Right ventricle myocardium inferior (tissue), 1 donor: ENCODE results near the gene OVOL1. TPM values are rescaled to one million over a fixed set of nuclear protein-coding genes. Genes with fewer than 3 reads are reported as not detected.

Experiments
- ATAC-seq: fragments of 200-7000 bp; cut with Tn5 transposase; one replicate; pipeline ENCODE4 v1.9.1; 2020; ENCODE audit warnings: mild to moderate bottlenecking, moderate library complexity
- DNase-seq: peaks from one replicate; pipeline ENCODE4 v3.0.0; 2021; ENCODE audit errors: missing footprints
- intact Hi-C: fragments of 100-400 bp; cut with DNase I; formaldehyde crosslinking; loops from one replicate; pipeline ENCODE4 v1.11.0; 2022
- total RNA-seq: library from RNA; stranded (reverse); fragmentation: NEBNext Ultra II Directional; extraction: Animal tissue kit (Norgen Biotek cat#: 25700); gene quantifications from one replicate; pipeline ENCODE4 v1.2.1, GENCODE V29; 2021
- donor health status: DM: no; HTN: yes; CAD: no; lungs with severe emphysema.

OVOL1 gene
- total RNA-seq, 1 donor from 2014 or later: not detected

DNA sequence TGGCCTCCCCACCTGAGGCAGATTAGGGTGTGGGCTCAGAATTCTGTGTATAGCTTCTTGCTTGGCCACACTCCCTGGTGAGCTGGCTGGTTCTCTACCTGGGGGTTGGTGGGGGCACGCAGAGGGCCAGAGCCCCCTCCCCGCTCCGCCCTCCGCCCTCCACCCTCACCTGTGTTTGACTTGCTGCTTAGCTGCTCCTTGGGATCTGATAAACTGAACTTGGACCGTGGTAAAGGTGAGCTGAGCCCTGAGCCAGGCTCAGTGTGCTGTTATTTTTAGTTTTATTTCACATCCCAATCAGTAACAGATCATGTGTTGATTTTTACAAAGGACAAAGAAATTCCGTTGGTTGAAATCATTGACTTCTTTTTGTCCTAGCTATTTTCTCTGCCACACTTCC, 2.0 kb downstream of the OVOL1 start:
- ATAC-seq: no peak
- no peak for DNase-seq
- intact Hi-C loops: no loop called here

DNA sequence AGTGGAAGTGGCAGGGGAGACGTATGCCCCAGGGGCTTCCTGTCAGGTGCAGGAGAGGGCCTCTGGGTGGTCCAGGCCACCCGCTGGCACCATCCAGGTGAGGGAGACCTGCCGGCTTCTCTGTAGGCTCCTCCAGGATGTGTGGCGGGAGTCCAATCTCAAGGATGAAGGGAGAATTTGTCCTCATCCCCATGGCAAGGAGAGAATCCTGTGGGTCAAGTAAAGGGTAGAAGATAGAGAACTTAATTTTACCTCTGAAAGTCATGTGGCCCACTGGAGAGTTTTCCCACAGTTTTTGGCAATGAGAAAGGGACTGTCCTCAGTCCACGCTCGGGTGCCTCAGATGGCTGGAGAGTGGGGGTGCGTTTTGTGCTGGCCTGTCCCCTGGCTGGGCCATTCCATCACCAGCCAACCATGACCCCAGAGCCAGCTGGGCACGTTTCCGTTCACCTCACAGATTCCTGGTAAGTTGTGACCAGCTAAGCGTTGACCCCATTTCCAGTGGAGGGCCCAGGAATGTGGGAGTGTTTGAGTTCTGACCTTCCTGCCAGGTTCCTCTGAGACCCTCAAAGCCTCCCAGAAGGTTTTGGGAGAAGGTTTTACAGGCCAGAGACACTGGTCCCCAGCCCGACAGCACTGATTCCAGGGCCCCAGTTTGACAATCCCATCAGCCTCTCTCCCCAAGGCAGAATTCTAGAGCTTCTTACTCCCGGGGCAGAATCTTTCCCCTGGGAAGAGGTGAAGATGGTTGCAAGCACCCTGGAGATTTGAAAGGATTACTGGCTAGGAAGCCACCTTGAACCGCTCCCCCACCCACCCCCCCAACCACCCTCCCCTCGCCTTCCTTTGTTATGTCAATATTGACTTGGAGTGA, 2.6 kb downstream of the OVOL1 start:
- DNase-seq (no peak), ATAC-seq (no peak)
- intact Hi-C loops: no loop called here

DNA sequence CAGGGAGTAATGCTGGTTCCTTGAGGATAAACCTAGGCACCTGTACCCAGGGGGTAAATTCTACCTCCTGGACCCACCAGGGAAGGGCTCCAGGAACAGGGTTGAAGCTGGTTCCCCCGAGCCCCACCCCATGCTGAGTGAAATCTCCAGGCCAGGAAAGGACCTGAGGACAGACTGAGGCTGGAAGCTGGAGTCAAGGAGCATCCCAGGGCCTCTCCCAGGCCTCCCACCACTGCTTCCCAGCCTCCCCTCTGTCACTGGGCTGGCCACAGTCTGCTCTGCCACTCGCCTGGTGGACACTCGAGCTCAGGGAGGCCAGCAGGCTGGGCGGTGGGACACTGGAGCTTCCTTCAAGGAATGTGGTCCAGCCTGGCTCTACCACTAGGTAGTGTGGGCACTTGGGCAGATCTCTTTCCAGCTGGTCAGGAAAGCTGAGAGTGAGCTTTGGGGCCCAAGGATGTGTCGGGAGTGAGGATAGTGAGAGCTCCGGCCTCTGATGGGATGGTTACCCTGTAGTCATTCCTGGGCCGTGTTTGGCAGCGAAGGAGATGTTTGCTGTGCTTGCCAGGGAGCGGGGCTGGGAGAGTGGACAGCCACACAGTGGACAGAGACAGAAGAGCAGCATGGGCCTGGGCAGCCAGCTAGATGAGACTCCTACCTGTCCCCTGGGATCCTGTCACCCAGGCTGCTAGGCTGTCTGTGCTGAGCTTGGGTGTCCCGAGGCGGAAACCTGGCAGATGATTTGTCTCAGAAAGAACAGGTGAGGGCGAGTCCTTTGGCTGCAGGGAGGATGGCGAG, 3.4 kb downstream of the OVOL1 start:
- ATAC-seq: no peak
- intact Hi-C loops: no loop called here
- DNase-seq: no peak

DNA sequence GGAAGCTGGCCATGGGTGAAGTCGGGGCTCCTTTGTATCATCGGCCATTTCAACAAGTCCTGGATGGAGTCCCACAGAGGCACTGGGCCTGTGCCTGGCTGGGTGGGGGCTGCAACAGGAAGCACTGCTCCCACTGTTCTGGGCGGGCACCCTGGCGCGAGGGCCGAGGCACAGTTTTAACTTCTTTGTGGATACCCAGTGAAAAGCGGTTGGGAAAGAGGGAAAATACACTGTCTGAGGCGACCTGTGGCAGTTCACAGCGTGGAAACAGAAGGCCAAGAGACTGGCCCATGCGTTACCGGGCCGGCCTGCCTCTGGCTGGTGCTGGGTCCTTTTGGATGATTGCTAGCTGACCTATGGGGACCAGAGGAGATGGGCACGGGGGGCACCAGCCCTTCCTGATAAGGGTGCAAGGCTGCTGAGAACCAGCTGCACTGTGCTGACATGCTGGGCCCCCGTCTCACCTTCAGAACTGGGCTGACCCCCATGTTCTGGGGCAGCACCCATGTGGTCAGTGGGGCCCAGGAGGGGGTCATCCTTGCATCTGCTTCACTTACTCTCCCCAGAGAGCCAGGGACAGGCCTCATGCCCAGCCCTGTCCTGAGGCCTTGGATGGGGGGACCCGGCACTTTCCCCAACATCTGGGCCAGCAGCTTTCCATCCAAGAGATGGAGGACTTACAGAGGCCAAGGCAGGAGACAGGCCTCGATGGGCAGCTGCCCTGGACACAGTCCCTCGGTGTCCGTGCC, 4.2 kb downstream of the OVOL1 start:
- intact Hi-C loops: no loop called here
- DNase-seq (no peak), ATAC-seq (no peak)

DNA sequence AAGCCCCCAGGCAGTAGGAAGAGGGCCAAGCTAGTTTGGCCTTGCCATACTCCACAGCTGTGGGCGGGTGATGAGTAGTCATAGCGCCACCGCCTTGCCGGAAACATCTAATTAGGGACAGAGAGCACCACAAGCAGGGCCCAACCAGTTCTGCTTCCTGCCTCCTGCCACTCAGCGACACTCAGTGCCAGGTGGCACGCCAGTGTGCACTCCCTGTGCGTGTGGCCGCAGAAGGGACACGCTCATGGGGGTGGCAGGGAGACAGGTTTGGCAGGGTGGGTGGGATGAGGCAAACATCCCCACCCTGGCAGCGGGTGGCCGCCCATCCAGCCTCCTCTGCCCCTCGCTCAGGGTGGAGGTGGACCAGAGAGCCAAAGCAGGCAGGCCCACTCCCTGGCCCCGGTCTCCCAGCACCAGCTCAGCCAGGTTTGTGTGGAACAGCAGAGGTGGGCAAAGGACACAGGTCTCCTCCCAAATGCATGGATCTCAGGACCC, 4.9 kb downstream of the OVOL1 start:
- intact Hi-C loops: no loop called here

DNA sequence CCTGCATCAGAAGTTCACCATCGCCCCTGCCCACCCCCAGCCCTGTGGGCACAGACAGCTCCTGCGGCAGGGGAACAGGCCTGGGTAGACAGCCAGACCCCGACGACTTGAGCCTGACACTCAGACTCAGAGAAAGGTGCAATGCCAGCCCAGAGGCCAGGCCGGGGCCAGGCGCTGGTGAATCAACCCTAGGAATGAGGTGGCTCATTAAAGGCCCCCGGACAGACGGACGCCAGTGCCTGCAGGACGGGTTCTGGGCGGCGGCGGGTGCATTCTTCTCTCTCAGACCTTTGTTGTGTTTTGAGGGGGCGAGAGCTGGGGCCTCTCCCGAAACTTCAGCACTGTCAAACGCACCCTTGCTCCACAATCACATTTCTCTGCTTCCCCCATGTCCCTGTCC, 5.6 kb downstream of the OVOL1 start:
- no peak for ATAC-seq
- DNase-seq: no peak
- intact Hi-C loops: no loop called here

More for the DNA sequence above, 4.9 kb downstream of the OVOL1 start:
- no peak for ATAC-seq
- peak; percentile 20 for DNase-seq

DNA sequence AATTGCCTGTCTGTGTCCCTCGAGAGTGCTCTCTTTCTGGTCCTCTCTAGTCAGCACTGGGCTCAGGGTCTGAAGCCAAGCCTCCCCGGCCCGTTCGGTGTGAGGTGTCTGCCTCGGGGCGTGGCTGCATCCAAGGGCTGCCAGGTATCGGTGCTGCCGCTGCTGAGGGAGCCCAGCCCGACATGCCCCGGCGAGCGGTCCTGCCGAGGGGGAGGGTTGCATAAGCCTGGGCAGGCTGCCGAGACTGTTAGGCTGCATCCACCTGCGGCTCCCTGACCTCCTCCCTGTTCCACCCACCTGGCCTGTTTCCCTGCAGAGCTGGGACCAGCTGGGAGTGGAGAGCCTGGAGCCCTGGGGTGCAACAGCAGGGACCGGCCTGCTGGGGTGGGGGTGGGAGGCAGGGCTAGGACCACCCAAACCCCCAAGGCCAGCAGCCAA, 6.3 kb downstream of the OVOL1 start:
- intact Hi-C loops: no loop called here
- ATAC-seq (no peak), DNase-seq (no peak)

DNA sequence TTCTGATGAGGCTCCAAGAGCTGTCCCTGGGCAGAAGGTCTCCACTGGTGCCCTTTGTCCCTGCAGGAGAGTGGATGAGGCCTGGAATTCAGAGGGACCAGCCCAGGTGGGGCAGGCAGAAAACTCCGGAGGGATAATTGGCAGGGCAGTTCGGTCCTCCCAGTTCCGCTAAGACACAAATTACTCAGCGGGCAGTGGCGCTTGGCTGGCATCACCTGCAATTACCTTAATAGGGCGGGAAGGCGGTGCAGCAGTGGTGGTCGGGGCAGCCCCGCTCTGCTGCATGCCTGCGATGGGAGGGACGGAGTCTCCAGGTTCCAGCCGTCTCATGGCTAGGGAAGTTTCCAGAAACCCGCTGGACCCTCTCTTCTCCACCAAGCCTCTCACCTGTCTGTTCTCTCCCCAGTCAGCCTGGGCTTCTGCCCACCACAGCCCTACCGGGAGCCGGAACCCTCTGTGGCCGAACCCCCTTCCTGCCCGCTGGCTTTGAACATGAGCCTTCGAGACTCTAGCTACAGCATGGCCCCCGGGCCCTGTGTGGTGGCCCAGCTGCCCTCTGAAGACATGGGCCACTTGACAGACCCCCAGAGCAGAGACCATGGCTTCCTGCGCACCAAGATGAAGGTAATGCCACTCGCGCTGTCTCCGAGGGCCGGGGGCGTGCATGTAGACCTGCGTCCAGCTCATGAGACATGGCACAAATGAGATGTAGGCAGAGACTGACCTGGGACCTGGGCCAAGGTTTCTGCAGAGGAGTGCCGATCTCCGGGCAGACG, 7.0 kb downstream of the OVOL1 start:
- intact Hi-C loops: no loop called here
- ATAC-seq: no peak
- no peak for DNase-seq

DNA sequence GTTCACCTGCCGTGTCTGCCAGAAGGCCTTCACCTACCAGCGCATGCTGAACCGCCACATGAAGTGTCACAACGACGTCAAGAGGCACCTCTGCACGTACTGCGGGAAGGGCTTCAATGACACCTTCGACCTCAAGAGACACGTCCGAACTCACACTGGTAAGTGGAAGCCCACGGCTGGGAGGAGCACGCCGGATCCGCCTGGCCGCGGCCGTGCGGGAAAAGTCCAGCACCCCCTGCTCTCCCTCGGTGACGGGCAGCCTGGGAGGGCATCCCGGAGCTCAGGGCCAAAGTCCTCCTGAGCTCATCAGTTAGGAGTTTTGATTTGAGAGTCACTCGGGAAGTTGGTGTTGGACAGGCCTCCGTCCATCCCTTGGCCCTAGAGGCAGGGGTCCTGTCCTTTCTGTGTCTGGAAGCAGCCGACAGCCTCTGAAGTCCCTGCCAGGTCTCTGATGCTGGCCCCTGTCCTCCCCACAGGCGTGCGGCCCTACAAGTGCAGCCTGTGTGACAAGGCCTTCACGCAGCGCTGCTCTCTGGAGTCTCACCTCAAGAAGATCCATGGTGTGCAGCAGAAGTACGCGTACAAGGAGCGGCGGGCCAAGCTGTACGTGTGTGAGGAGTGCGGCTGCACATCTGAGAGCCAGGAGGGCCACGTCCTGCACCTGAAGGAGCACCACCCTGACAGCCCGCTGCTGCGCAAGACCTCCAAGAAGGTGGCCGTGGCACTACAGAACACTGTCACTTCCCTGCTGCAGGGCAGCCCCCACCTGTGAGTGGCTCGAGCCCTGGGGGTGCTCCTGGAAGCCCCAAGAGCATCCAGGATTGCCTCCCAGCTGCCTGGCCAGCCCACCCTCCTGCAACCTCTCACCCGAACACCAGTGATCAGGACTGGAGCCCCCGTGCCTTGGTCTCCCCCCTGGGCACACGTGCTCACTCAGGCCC, 8.0 kb downstream of the OVOL1 start:
- no peak for DNase-seq
- intact Hi-C loops: no loop called here
- ATAC-seq: no peak

DNA sequence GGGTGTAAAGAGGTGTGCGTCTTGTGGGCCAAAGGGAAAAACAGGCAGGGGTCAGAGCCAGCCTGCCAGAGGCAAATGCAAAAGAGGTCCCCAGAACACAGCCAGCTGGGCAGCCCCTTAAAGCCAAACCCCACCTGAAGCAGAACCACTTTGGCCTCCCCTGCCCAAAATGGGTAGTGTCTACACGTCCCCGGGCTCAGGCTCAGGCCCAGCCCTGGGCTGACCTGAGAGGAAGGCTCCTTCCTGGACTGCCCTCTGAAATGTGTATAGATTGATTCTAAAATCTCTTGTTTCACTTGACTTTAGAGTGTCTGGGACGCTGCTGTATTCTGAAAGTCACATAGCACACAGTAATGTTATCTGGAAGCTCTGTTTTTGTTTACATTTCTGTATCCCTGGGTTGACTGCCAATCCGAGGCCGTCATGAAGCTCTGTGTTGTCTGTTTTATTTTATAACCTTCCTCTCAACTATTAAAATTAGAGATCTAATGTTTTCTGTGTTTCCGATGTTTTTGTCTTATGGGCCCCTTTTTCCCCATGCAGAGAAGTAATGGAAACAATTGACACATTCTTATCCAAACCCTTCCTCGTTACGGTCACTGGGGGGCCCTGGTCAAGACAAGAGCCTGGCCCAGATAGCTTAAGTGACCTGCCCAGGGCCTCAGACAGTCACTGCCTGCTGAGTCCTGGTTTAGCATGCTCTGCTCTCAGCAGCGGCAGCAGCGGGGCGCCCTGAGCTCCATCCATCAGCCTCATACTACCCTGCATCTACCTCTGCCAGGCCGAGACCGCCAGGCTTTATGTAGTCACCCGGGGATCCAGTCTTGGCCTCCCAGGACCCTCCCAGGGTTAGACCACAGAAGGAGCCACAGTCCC, 10.1 kb downstream of the OVOL1 start:
- DNase-seq: no peak
- intact Hi-C loops: no loop called here
- ATAC-seq: no peak

DNA sequence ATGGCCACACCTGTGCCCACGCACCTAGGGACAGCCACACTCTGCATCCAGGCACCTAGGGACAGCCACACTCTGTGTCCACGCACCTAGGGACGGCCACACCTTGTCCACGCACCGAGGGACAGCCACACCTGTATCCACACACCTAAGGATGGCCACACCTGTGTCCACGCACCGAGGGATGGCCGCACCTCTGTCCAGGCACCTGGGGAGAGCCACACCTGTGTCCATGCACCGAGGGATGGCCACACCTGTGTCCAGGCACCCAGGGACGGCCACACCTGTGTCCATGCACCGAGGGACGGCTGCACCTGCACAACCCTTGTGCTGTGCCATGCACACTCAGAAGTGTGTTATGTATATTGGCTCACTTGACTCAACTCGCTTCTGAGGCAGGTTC, 10.8 kb downstream of the OVOL1 start:
- DNase-seq: no peak
- intact Hi-C loops: no loop called here
- ATAC-seq: no peak

DNA sequence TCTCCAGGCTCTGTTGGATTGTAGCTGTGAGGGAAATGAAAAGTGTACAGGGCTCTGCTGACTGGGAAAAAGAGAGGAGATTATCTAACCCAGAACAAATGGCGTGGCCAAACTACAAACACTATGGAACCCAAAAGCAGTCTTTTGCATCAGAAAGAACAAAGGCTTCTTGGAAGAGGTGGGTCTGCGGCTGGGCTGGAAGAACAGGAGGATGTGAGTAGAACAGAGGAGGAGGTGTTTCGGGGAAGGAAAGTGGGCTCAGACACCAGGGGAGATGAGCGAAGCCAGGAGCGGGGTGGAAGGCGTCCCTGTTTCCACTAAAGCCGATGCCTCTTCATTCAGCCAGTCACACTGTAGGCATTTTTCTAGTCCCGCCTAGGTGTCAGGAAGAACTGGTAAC, 12.0 kb downstream of the OVOL1 start:
- intact Hi-C loops: no loop called here
- DNase-seq (no peak), ATAC-seq (no peak)

DNA sequence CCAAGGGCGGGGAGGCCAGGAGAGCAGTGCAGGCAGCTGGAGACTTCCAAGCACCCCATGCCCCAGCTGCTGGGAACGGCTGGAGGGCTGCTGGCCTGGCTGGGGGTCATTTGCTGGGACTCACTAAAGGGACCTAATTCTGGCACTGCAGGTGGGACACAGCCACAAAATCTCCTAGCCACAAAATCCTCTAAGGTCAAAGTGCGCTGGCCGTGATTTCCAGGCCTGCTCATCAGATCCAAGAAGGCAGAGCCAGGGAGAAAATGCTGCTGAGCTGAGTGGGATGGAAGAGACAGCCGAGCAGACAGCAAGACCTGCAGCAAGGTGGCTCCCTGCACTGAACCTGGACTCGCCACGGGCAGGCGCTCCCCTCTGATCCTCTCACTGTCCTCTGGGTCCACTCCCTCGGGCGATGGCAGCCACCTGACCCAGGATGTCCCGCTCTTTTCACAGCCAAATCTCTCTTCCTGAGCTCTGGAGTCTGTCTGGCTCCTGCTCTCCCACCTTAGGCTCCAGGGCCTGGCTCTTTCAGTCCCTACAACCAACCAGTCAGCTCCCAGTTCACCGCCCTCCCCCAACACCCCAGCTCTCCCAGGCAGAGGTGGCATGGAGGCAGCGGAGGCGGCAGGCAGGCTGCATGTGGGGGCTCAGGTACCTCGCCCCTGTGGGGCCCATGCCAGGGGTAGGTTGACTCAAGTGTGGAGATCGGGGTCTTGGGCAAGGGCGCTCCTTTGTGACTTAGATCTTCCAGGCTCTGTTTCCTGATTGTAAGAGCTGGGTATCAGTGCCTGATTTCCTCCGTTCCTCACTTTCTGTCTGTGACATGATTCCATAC, 14.5 kb downstream of the OVOL1 start:
- no peak for DNase-seq
- ATAC-seq: no peak
- intact Hi-C loops: no loop called here

DNA sequence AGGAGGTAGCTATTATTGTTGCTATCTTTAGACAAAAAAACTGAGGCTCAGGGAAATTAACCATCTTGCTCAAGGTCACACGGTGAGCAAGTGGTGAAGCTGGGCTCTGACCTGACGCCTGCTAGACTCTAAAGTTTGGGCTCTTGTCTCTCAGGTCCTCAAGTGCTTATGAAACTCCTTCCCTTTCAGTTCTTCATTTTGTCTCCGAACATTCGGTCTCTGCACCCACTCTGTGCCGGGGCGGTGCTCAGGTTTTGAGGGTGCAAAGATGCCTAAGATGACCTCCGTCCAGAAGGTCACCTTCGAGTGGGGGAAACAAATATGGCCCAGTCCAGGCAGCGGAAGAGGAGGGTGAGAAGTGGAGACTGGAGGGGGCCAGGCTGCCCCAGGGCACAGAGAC, 16.0 kb downstream of the OVOL1 start:
- intact Hi-C loops: no loop called here
- ATAC-seq (no peak), DNase-seq (no peak)

DNA sequence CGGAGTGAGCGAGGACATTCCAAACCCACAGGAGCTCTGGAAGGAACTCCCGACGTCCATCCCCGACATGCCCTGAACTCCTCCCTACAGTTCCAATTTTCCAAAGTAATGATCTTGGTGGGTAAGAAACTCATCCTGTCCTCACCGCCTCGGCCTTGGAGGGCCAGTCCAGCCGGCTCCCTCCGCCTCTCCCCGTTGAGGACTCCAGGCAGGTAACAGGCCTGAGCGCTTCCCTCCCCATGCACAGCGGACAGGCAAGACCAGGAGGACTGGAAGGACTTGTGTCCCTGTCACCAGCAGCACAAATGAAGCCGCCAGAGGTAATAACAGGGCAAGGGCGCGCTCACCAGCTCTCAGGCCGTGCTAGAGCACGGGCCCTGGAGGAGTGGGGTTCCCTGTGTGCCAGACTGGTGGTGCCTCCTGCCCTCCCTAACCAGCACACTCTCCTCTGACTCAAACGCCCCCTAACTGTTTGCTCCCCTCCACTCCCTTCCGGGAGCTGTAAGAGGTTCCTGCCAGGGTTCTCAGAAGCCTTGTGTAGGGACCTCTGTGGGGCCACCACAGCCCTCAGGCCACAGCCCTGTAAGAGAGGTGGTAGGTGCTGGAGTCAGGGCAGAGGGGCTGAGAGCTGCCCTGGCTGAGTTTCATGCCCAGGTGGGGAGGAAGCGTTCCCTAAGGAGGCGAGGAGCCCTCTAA, 17.1 kb downstream of the OVOL1 start:
- ATAC-seq: no peak
- no peak for DNase-seq
- intact Hi-C loops: no loop called here
